ENCODE results near the gene USH2A. TPM values are rescaled to one million over a fixed set of nuclear protein-coding genes. Genes with fewer than 3 reads are reported as not detected.

USH2A gene
- total RNA-seq, 4 donors from 2014 or later: under 0.01 TPM; not detected in 3

- no peaks in the 10 kb centered on the region for H3K4me1 ChIP-seq
- H3K27ac ChIP-seq: no peak overlapping the region
- H3K36me3 ChIP-seq: no peaks in the 10 kb centered on the region
- no peak for DNase-seq
- H3K9me3 ChIP-seq: no peaks in the 10 kb centered on the region
- WGBS, 2 donors (ENCODE audit: low coverage in 1 of 2): 40 to 66% methylated on average over 1 to 3 of the region's 3 CpGs
- intact Hi-C loops (cut with DNase I; ENCODE audit: low total_unique reads) (no loop called here), in situ Hi-C loops (cut with MboI; ENCODE audit: low pct_ligation_motif_present in 1 of 4, low pct_unique_long_range_greater_than_20kb in 1 of 4, low sequenced_read_pairs in 3 of 4) (no loop called here)
- H3K4me3 ChIP-seq: no peak overlapping the region
- H3K27me3 ChIP-seq: no peaks in the 10 kb centered on the region
- TF ChIP-seq CTCF (IDR thresholded peaks at IDR 0.05): no peak
- no peak for TF ChIP-seq EP300 (IDR thresholded peaks at IDR 0.05; ENCODE audit: low read depth)
- no peak for TF ChIP-seq POLR2AphosphoS5 (IDR thresholded peaks at IDR 0.05)
- TF ChIP-seq POLR2A (IDR thresholded peaks at IDR 0.05): no peak
Measured at GRCh38 chr1:215872658-215873057, 550.6 kb downstream of the USH2A start.

- Histone ChIP-seq H3K27me3 (no peaks in the 10 kb centered on the region), H3K9me3 (no peaks in the 10 kb centered on the region), H3K4me3 (no peak overlapping the region), H3K27ac (no peak overlapping the region), H3K4me1 (no peaks in the 10 kb centered on the region), H3K36me3 (no peaks in the 10 kb centered on the region)
- no peak for DNase-seq
- no peak for TF ChIP-seq CTCF (IDR thresholded peaks at IDR 0.05)
- no peak for TF ChIP-seq POLR2AphosphoS5 (IDR thresholded peaks at IDR 0.05)
- no peak for TF ChIP-seq EP300 (IDR thresholded peaks at IDR 0.05; ENCODE audit: low read depth)
- no peak for TF ChIP-seq POLR2A (IDR thresholded peaks at IDR 0.05)
- intact Hi-C loops (cut with DNase I; ENCODE audit: low total_unique reads): no loop called here
- 43 to 48% methylated on average over 1 of the region's 1 CpG for WGBS, 2 donors (ENCODE audit: low coverage in 1 of 2)
- in situ Hi-C loops (cut with MboI; ENCODE audit: low pct_ligation_motif_present in 1 of 4, low pct_unique_long_range_greater_than_20kb in 1 of 4, low sequenced_read_pairs in 3 of 4): no loop called here
Measured at GRCh38 chr1:215868500-215868899, 554.7 kb downstream of the USH2A start.

GRCh38 chr1:215865060-215865459 lies 558.2 kb downstream of the USH2A start:
- H3K27me3 ChIP-seq: no peaks in the 10 kb centered on the region
- TF ChIP-seq CTCF (IDR thresholded peaks at IDR 0.05) (no peak), POLR2AphosphoS5 (IDR thresholded peaks at IDR 0.05) (no peak), POLR2A (IDR thresholded peaks at IDR 0.05) (no peak), EP300 (IDR thresholded peaks at IDR 0.05; ENCODE audit: low read depth) (no peak)
- intact Hi-C loops (cut with DNase I; ENCODE audit: low total_unique reads) (no loop called here), in situ Hi-C loops (cut with MboI; ENCODE audit: low pct_ligation_motif_present in 1 of 4, low pct_unique_long_range_greater_than_20kb in 1 of 4, low sequenced_read_pairs in 3 of 4) (no loop called here)
- H3K27ac ChIP-seq: no peak overlapping the region
- DNase-seq: no peak
- H3K4me1 ChIP-seq: no peaks in the 10 kb centered on the region
- WGBS, 2 donors (ENCODE audit: low coverage in 1 of 2): 66 to 78% methylated on average over 3 of the region's 3 CpGs
- H3K9me3 ChIP-seq: no peaks in the 10 kb centered on the region
- no peak overlapping the region for H3K4me3 ChIP-seq
- H3K36me3 ChIP-seq: no peaks in the 10 kb centered on the region

- Histone ChIP-seq H3K4me3 (no peak overlapping the region), H3K9me3 (no peaks in the 10 kb centered on the region), H3K27me3 (no peaks in the 10 kb centered on the region), H3K36me3 (no peaks in the 10 kb centered on the region), H3K27ac (no peak overlapping the region), H3K4me1 (no peaks in the 10 kb centered on the region)
- no peak for DNase-seq
- in situ Hi-C loops (cut with MboI; ENCODE audit: low pct_ligation_motif_present in 1 of 4, low pct_unique_long_range_greater_than_20kb in 1 of 4, low sequenced_read_pairs in 3 of 4): no loop called here
- TF ChIP-seq POLR2AphosphoS5 (IDR thresholded peaks at IDR 0.05) (no peak), POLR2A (IDR thresholded peaks at IDR 0.05) (no peak), EP300 (IDR thresholded peaks at IDR 0.05; ENCODE audit: low read depth) (no peak), CTCF (IDR thresholded peaks at IDR 0.05) (no peak)
- intact Hi-C loops (cut with DNase I; ENCODE audit: low total_unique reads): no loop called here
Measured at GRCh38 chr1:215863796-215864195, 559.5 kb downstream of the USH2A start.

Measured in transverse colon (tissue), 4 donors.